GM12878 (cell line): ENCODE results near the gene GM2A. TPM values are rescaled to one million over a fixed set of nuclear protein-coding genes. Genes with fewer than 3 reads are reported as not detected.

ENCODE experiments used
- ATAC-seq: fragments of 200-7000 bp; cut with Tn5 transposase; 3 replicates; pipeline ENCODE4 v1.9.1; 2020; ENCODE audit warnings: mild to moderate bottlenecking, moderate library complexity
- BruUV-seq: library from RNA; stranded (reverse); fragments of 400-500 nt; replicated peaks from 2 replicates; lab custom pipeline; 2021; lab: Mats Ljungman, UMichigan
- CTCF ChIA-PET: fragments of 300-600 bp; sonication (Branson Sonifier 250); formaldehyde crosslinking; extraction: SDS; loops from one replicate; lab custom pipeline; 2021; ENCODE audit warnings: inconsistent platforms; lab: Yijun Ruan, JAX
- POLR2A ChIA-PET: fragments of 350-600 bp; formaldehyde crosslinking; extraction: SDS; loops from one replicate; lab custom pipeline; 2021; ENCODE audit warnings: inconsistent platforms; lab: Charles Lee
- RAD21 ChIA-PET: fragments of 300-600 bp; sonication (Branson Sonifier 250); formaldehyde crosslinking; loops from one replicate; lab custom pipeline; 2023; ENCODE audit warnings: antibody characterized with exemption; ENCODE audit not compliant: unreplicated experiment; lab: Charles Lee
- SMC1A ChIA-PET: fragments of 300-600 bp; sonication (Branson Sonifier 250); formaldehyde crosslinking; loops from one replicate; lab custom pipeline; 2023; ENCODE audit not compliant: unreplicated experiment, uncharacterized antibody; lab: Charles Lee
- DNase-seq: peaks from one replicate; pipeline ENCODE4 v3.0.0-alpha.2; 2011; ENCODE audit warnings: low read depth, low spot score
- FAIRE-seq: peaks from 3 replicates; lab custom pipeline; 2011; peaks lifted over from hg19 to GRCh38; lab: Jason Lieb, UNC
- H2AFZ ChIP-seq: 2 replicates; pipeline ENCODE4 v1.6.0; 2011; ENCODE audit warnings: low read depth, low read length, control low read depth; ENCODE audit not compliant: control insufficient read depth
- H3K27ac ChIP-seq: 2 replicates; pipeline ENCODE4 v1.5.1; 2011; ENCODE audit warnings: control low read depth; ENCODE audit not compliant: control insufficient read depth, insufficient read depth
- H3K27me3 ChIP-seq, 2 experiments: replicated peaks in 1 of 2; 2 replicates each; pipeline versions ENCODE4 v1.6.0 to v1.6.1; 2011; ENCODE audit warnings: low read length in 1 of 2; ENCODE audit not compliant: control insufficient read depth in 2 of 2, insufficient read depth in 2 of 2
- H3K36me3 ChIP-seq, 2 experiments: 2 replicates each; pipeline ENCODE4 v1.5.1; 2011; ENCODE audit warnings: low read length in 1 of 2; ENCODE audit not compliant: control insufficient read depth in 2 of 2, insufficient read depth in 2 of 2
- H3K4me1 ChIP-seq: 2 replicates; pipeline ENCODE4 v1.6.1; 2011; ENCODE audit warnings: mild to moderate bottlenecking, low read length, moderate library complexity, mixed read lengths; ENCODE audit not compliant: control insufficient read depth, insufficient read depth
- H3K4me2 ChIP-seq: 2 replicates; pipeline ENCODE4 v1.6.0; 2011; ENCODE audit warnings: control low read depth; ENCODE audit not compliant: control insufficient read depth, insufficient read depth
- H3K4me3 ChIP-seq: fragments of 200-600 bp; sonication (generic); 2 replicates; pipeline ENCODE4 v1.5.1; 2016
- H3K79me2 ChIP-seq: 2 replicates; pipeline ENCODE4 v1.6.0; 2011; ENCODE audit warnings: low read length; ENCODE audit not compliant: control insufficient read depth, insufficient read depth
- H3K9ac ChIP-seq: 2 replicates; pipeline ENCODE4 v1.8.0; 2011; ENCODE audit warnings: low read length, control low read depth, mixed read lengths; ENCODE audit not compliant: control insufficient read depth, insufficient read depth
- H3K9me3 ChIP-seq: replicated peaks from 3 replicates; pipeline ENCODE4 v1.5.1; 2011; ENCODE audit warnings: mild to moderate bottlenecking, low read length; ENCODE audit not compliant: control insufficient read depth, insufficient read depth
- H4K20me1 ChIP-seq: 2 replicates; pipeline ENCODE4 v1.6.0; 2011; ENCODE audit not compliant: control insufficient read depth, insufficient read depth
- BACH1 ChIP-seq: fragments of 450-650 bp; IDR thresholded peaks from 2 replicates; pipeline ENCODE4 v1.6.1; 2017; ENCODE audit warnings: mild to moderate bottlenecking, borderline replicate concordance
- BRCA1 ChIP-seq: IDR thresholded peaks from 2 replicates; pipeline ENCODE4 v1.6.1; 2011; ENCODE audit warnings: low read depth, low read length, improper control_type of control experiment
- CBX3 ChIP-seq: fragments of 200-600 bp; sonication (generic); IDR thresholded peaks from 2 replicates; pipeline ENCODE4 v1.6.1; 2016; ENCODE audit warnings: low read depth, borderline replicate concordance
- CBX5 ChIP-seq: sonication (generic); IDR thresholded peaks from 2 replicates; pipeline ENCODE4 v1.6.1; 2016; ENCODE audit warnings: low read depth, moderate library complexity, mild to moderate bottlenecking, inconsistent platforms
- CHD1 ChIP-seq: IDR thresholded peaks from 2 replicates; pipeline ENCODE4 v1.6.1; 2012; ENCODE audit warnings: low read depth, low read length, improper control_type of control experiment
- CREM ChIP-seq: IDR thresholded peaks from 2 replicates; pipeline ENCODE4 v1.6.1; 2014; ENCODE audit warnings: antibody characterized with exemption, low read depth
- FOS ChIP-seq: IDR thresholded peaks from 3 replicates; pipeline ENCODE4 v1.6.1; 2011; ENCODE audit warnings: borderline replicate concordance; ENCODE audit not compliant: insufficient read length; ENCODE audit errors: extremely low read depth
- MEF2A ChIP-seq: IDR thresholded peaks from 2 replicates; pipeline ENCODE4 v1.6.1; 2011; ENCODE audit warnings: low read depth, mild to moderate bottlenecking, low read length, moderate library complexity; ENCODE audit not compliant: insufficient read depth
- POU2F2 ChIP-seq: IDR thresholded peaks from 3 replicates; pipeline ENCODE4 v1.6.1; 2011; ENCODE audit warnings: low read depth, mild to moderate bottlenecking, low read length, borderline replicate concordance
- RCOR1 ChIP-seq: conservative IDR thresholded peaks from 2 replicates; pipeline ENCODE4 v1.6.1; 2012; ENCODE audit warnings: low read depth, low read length, improper control_type of control experiment
- WRNIP1 ChIP-seq: IDR thresholded peaks from 2 replicates; pipeline ENCODE4 v1.6.1; 2011; ENCODE audit warnings: low read depth, low read length, improper control_type of control experiment, borderline replicate concordance
- WGBS: methylation state at CpG from one replicate; pipeline ENCODE4 v1.1.6; 2016; ENCODE audit warnings: low lambda C conversion rate; ENCODE audit not compliant: insufficient replicate concordance, insufficient coverage; ENCODE audit errors: missing lambda C conversion rate; 5-methylcytosine and 5-hydroxymethylcytosine counted together
- in situ Hi-C: fragments of 300-500 bp; cut with MboI; formaldehyde crosslinking; loops from 9 replicates; pipeline ENCODE4 v1.14.3; 2018; ENCODE audit warnings: mixed read lengths
- intact Hi-C: fragments of 100-400 bp; cut with micrococcal nuclease; formaldehyde crosslinking; loops from one replicate; pipeline ENCODE4 v1.14.2; 2022; ENCODE audit not compliant: unreplicated experiment
- polyA plus RNA-seq, 11 experiments: library from polyadenylated mRNA; depleted of rRNA in 4 of 11; unstranded in 6 of 11; stranded (reverse) in 5 of 11; fragments of >200 nt; fragmentation: Nextera tagmentation in 4 of 11; fragmentation: Illumina TruSeq in 1 of 11; extraction: Ambion mirVana in 4 of 11; extraction: Trizol in 1 of 11; gene quantifications; 1 replicate in 1 of 11; 2 replicates in 10 of 11; pipeline versions ENCODE4 v1.2.1 to v1.2.3, GENCODE V29; 2011 to 2016; ENCODE audit warnings: inconsistent platforms in 2 of 11, missing spikeins in 2 of 11, low read depth in 1 of 11
- total RNA-seq, 4 experiments: library from RNA; depleted of rRNA in 3 of 4; stranded (reverse); fragments of >200 nt in 3 of 4; fragmentation: Illumina TruSeq in 1 of 4; extraction: Trizol in 1 of 4; gene quantifications; 2 replicates each; pipeline versions ENCODE4 v1.2.1 to v1.2.3, GENCODE V29; 2013 to 2021
- TF ChIP-seq, protein P1 (sequence below): IDR thresholded peaks from 2 replicates; pipeline ENCODE4 v1.6.1; 2012; ENCODE audit warnings: improper control_type of control experiment, low read depth, low read length; ENCODE audit not compliant: insufficient replicate concordance

The GM2A gene
- total and polyA plus RNA-seq, 10 of the 15 experiments (the other 5 are each of a cell fraction or from before 2014, with no cell fraction given): 33.6 to 106 (median 68.2) TPM

DNA sequence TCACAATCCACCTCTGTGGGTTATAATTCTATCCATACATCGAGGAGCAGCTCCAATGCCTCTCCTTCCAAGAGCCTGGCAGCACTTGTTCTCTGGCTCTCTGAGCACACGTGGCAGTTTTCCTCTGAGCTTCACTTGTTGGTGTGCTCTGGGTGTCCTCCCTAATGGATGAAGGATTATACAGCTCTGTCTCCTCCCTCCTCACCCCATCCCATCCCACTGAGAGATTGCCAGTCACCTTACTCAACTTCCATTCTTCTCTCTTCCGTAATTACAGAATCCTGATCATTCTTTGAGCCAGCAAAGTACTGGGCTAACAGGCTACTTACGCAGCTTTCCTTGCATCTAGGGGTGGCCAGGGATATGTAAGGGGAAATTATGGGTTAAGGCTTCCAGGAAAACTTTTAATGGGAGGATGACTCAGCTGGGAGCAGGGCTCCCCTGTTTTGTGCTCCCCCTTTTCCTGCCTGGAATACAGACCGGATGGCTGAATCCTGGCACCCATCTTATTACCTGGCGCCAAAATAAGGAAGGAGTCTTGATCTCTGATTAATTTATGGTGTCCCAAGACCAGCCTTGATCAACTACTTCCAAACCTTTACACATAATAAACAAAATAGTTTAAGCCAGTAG is 22.8 kb upstream of the GM2A start:
- ATAC-seq (no peak), DNase-seq (no peak), FAIRE-seq (no peak)
- ChIA-PET POLR2A (interaction anchor here (0.8 to 2.9 kb wide), 5 partner anchors 8 to 25 kb away, joined by 3 to 11 read pairs (median 4); no protein-coding TSS in a partner anchor), RAD21 (interaction anchor here (0.9 to 1.9 kb wide), 4 partner anchors 8 to 104 kb away, joined by 3 to 6 read pairs (median 3); partner anchors contain the start of gene GM2A), CTCF (interaction anchor here (1.0 to 3.0 kb wide), 5 partner anchors 8 to 105 kb away, joined by 3 to 18 read pairs (median 5); no protein-coding TSS in a partner anchor), SMC1A (interaction anchor here (0.8 to 1.9 kb wide), 5 partner anchors 8 to 65 kb away, joined by 3 to 5 read pairs (median 4); no protein-coding TSS in a partner anchor)
- Histone ChIP-seq H3K9ac (no peak overlapping the region), H3K4me1 (peaks cover 20% of the 10 kb centered on the region), H3K9me3 (no peaks in the 10 kb centered on the region), H3K27ac (no peak overlapping the region), H3K36me3 (no peaks in the 10 kb centered on the region), H4K20me1 (no peaks in the 10 kb centered on the region), H3K4me2 (no peak overlapping the region), H2AFZ (no peak overlapping the region), H3K79me2 (no peaks in the 10 kb centered on the region; the same call in none of the 2 replicates), H3K4me3 (no peak overlapping the region), H3K27me3 (no peaks in the 10 kb centered on the region)
- in situ Hi-C loops (no loop called here), intact Hi-C loops (no loop called here)
- BruUV-seq: no TSS peak
- 81% methylated on average over 6 of the region's 6 CpGs for WGBS
- TF ChIP-seq BACH1 (no peak), CBX5 (no peak), BRCA1 (no peak), RCOR1 (no peak), FOS (no peak), POU2F2 (no peak), CREM (no peak), WRNIP1 (no peak), CHD1 (no peak), CBX3 (no peak), MEF2A (no peak)
- TF ChIP-seq, protein P1, sequence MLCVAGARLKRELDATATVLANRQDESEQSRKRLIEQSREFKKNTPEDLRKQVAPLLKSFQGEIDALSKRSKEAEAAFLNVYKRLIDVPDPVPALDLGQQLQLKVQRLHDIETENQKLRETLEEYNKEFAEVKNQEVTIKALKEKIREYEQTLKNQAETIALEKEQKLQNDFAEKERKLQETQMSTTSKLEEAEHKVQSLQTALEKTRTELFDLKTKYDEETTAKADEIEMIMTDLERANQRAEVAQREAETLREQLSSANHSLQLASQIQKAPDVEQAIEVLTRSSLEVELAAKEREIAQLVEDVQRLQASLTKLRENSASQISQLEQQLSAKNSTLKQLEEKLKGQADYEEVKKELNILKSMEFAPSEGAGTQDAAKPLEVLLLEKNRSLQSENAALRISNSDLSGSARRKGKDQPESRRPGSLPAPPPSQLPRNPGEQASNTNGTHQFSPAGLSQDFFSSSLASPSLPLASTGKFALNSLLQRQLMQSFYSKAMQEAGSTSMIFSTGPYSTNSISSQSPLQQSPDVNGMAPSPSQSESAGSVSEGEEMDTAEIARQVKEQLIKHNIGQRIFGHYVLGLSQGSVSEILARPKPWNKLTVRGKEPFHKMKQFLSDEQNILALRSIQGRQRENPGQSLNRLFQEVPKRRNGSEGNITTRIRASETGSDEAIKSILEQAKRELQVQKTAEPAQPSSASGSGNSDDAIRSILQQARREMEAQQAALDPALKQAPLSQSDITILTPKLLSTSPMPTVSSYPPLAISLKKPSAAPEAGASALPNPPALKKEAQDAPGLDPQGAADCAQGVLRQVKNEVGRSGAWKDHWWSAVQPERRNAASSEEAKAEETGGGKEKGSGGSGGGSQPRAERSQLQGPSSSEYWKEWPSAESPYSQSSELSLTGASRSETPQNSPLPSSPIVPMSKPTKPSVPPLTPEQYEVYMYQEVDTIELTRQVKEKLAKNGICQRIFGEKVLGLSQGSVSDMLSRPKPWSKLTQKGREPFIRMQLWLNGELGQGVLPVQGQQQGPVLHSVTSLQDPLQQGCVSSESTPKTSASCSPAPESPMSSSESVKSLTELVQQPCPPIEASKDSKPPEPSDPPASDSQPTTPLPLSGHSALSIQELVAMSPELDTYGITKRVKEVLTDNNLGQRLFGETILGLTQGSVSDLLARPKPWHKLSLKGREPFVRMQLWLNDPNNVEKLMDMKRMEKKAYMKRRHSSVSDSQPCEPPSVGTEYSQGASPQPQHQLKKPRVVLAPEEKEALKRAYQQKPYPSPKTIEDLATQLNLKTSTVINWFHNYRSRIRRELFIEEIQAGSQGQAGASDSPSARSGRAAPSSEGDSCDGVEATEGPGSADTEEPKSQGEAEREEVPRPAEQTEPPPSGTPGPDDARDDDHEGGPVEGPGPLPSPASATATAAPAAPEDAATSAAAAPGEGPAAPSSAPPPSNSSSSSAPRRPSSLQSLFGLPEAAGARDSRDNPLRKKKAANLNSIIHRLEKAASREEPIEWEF: no peak
